HL-60/S4 (cell line): ENCODE data around the gene EIF1AD.

ENCODE experiments used
- in situ Hi-C: fragments of 300-500 bp; cut with MboI; formaldehyde crosslinking; loops from 2 replicates; pipeline ENCODE4 v1.14.3; 2022; ENCODE audit warnings: low sequenced_read_pairs

Gene EIF1AD

GRCh38 chr11:65946655-65947054, 55.3 kb downstream of the EIF1AD start:
- in situ Hi-C loops, result no loop called here
